SK-N-DZ (cell line): ENCODE data around the gene PSMA3.

Source experiments
- DNase-seq: peaks from one replicate; pipeline ENCODE4 v3.0.0-alpha.2; 2015; ENCODE audit warnings: low spot score

Gene PSMA3

DNA sequence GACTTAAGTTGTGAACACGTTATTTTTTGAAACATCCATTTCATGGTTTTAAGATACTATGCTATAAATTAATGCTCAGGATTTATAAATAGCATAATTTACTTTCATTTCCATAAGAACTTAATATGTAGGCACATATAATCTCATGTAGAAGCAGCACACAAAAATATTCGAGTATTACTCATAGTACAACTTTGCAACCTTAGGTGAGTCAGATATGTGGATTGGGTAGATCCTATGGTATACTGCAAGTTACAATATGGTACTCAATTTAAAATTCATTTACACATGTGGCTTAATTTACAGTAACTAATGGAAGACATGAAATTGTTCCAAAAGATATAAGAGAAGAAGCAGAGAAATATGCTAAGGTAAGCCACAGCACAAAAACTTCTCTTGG is 26.0 kb downstream of the PSMA3 start:
- no peak for DNase-seq

GRCh38 chr14:58272588-58273372 is 28.1 kb downstream of the PSMA3 start:
- no peak for DNase-seq

- DNase-seq = no peak
These were observed 30.2 kb downstream of the PSMA3 start for GRCh38 chr14:58274881-58275280.

GRCh38 chr14:58275527-58276190 is 31.0 kb downstream of the PSMA3 start:
- no peak for DNase-seq

DNA sequence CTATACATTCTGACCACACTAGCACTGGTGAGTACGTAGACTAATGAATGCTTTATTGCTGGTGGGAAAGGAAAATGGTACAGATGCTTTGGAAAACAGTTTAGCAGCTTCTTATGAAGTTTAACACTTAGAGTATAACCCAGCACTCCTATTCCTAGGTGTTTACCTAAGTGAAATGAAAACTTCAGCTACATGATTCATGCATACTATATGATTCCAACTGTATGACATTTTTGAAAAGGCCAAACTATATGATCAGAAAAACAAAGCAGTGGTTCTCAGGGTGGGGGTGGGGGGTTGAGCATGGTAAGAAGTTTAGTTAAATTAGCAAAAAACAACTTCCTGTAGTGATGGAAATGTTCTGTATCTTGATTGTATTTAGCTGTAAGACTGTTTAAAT is 31.6 kb downstream of the PSMA3 start:
- no peak for DNase-seq

DNA sequence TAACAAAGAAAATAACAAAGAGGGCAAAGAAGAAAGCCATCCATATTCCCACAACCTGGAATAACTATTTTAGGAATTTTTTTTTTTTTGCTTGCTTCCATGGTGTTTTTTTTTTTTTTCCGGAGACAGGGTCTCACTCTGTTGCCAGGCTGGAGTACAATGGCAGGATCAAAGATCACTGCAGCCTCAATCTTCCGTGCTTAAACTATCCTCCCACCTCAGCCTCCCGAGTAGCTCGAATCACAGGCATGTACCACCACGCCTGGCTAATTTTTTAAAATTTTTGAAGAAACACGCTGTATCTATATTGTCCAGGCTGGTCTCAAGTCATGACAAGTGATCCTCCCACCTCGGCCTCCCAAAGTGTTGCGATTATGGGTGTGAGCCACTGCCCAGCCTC is 33.5 kb downstream of the PSMA3 start:
- DNase-seq = no peak

- DNase-seq = no peak
These were observed 36.5 kb downstream of the PSMA3 start for GRCh38 chr14:58280954-58281787.

DNA sequence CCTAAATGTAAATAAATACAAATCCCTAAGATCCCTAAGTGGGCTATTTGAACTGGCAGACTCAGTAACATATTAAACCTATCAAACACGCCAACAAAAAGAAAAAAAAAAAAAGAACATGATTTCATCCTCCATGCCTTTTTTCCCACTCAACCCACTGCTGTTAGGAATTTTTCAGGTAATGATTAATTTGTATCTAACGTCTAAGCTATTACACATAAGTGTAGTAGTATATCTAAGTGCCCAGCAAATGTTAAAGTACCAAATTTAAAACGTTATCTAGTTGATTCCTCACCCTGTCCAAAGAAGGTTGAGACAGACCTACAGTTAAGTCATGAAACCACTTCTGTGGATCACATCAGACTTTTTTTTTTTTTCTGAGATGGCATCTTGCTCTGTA is 37.3 kb downstream of the PSMA3 start:
- DNase-seq = no peak

- no peak for DNase-seq
These were observed 38.4 kb downstream of the PSMA3 start for GRCh38 chr14:58282925-58283593.

GRCh38 chr14:58283730-58284129 is 39.1 kb downstream of the PSMA3 start:
- no peak for DNase-seq

- DNase-seq = no peak
These were observed 40.5 kb downstream of the PSMA3 start for GRCh38 chr14:58285132-58285531.

GRCh38 chr14:58287607-58288042 is 43.0 kb downstream of the PSMA3 start:
- DNase-seq = no peak

- DNase-seq = no peak
These were observed 43.6 kb downstream of the PSMA3 start for GRCh38 chr14:58288106-58288792.

DNA sequence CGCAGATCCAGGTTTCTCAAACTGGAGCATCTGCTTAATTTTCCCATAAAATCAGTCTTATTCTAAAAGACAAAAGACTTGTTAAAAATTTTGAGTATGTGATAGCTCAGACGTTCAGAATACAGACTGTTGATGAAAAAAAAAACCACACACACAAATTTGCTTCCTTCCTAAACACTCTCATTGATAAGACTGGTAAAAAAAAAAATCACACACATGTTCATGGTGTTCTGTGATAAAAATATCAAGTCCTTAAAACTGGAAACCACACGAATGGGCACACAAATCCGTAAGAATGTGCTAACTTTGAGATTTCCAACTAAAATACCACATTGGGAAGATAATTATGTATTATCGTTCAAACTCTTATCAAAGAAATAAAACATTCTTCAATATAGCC is 47.0 kb downstream of the PSMA3 start:
- no peak for DNase-seq

- DNase-seq = no peak
These were observed 47.5 kb downstream of the PSMA3 start for GRCh38 chr14:58292187-58292586.

- no peak for DNase-seq
These were observed 49.6 kb downstream of the PSMA3 start for GRCh38 chr14:58294201-58294600.

DNA sequence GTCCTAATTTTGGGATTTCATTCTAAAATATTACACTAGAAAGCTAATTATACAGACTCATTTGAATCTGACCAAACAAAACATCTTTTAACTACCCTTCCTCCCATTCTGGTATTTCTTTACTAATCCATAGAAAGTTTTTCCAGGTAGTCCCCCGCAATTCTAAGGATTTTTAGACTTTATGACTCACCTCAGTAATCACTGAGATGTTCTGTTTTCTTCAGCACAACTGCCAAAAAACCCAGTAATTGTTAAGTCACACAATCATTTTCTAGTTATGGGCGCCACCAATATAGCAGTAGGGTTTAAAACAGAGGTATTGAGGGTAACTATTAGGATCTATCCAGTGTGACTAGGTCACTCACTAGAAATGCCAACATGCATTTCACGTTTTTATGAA is 52.1 kb downstream of the PSMA3 start:
- DNase-seq = no peak

- DNase-seq = no peak
These were observed 52.7 kb downstream of the PSMA3 start for GRCh38 chr14:58297412-58297761.

DNA sequence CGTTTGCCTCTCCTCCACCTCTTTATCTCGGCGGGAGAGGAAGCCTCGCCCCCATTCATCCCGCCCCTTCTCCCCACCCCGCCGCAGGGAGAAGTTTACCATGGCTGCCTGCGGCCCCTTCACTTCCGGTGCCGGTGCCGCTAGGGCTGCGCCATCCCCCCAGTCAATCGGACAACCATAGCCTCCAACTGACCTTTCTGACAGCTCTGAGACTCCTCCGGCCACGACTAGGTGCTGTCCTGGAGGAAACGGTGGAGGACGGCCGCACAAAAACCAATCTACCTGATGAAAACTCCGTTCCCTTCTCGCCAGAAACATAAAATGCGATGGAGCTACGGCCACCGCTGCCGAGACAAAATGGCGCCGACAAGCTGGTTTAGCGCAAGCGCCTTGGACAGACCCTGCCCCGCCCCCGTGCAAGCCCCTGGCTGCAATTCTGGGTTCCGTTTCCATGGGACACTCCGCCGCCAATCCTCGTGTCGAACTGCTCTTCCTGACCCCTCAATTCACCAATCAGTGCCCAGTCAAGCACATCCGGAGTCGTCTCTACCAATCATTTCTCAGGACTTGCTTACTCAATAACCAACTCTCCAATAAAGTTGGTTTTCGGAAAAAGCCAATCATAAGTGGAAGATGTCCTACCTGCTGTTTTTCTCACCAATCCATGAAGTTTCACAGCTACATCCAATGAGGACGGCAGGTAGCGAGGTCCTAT is 53.3 kb downstream of the PSMA3 start:
- DNase-seq = peak; percentile 100
